GM19372 (cell line): ENCODE data around the gene ZBTB44.
"Not testable (repeated sequence)": the region's sequence is repeated elsewhere in the genome, so short reads cannot be mapped to it uniquely, and the experiment has no call there.

Experiments
- ATAC-seq: cut with Tn5 transposase; IDR thresholded peaks from one replicate; pipeline ENCODE4 v1.9.1; 2021; ENCODE audit warnings: mild to moderate bottlenecking, low read depth, moderate library complexity; ENCODE audit not compliant: unreplicated experiment

ZBTB44 gene

GRCh38 chr11:130313383-130314183 lies 1.1 kb downstream of the ZBTB44 start:
- no peak for ATAC-seq

GRCh38 chr11:130312046-130312445 lies 2.7 kb downstream of the ZBTB44 start:
- ATAC-seq = no peak

- ATAC-seq = no peak
Measured at GRCh38 chr11:130310622-130311021, 4.1 kb downstream of the ZBTB44 start.

GRCh38 chr11:130308886-130309285 lies 5.8 kb downstream of the ZBTB44 start:
- ATAC-seq = no peak

GRCh38 chr11:130308059-130308458 lies 6.7 kb downstream of the ZBTB44 start:
- no peak for ATAC-seq

- no peak for ATAC-seq
Measured at GRCh38 chr11:130304651-130305050, 10.1 kb downstream of the ZBTB44 start.

GRCh38 chr11:130301002-130301401 lies 13.7 kb downstream of the ZBTB44 start:
- ATAC-seq = no peak

GRCh38 chr11:130300567-130300966 lies 14.2 kb downstream of the ZBTB44 start:
- peak; percentile 62 for ATAC-seq

- no peak for ATAC-seq
Measured at GRCh38 chr11:130299978-130300377, 14.7 kb downstream of the ZBTB44 start.

- no peak for ATAC-seq
Measured at GRCh38 chr11:130295657-130296056, 19.1 kb downstream of the ZBTB44 start.

GRCh38 chr11:130282111-130282510 lies 32.6 kb downstream of the ZBTB44 start:
- ATAC-seq = no peak

- not testable (repeated sequence) for ATAC-seq
Measured at GRCh38 chr11:130281341-130281740, 33.4 kb downstream of the ZBTB44 start.

- no peak for ATAC-seq
Measured at GRCh38 chr11:130279989-130280388, 34.7 kb downstream of the ZBTB44 start.

- no peak for ATAC-seq
Measured at GRCh38 chr11:130278745-130279144, 36.0 kb downstream of the ZBTB44 start.

GRCh38 chr11:130278151-130278550 lies 36.6 kb downstream of the ZBTB44 start:
- ATAC-seq = no peak

- no peak for ATAC-seq
Measured at GRCh38 chr11:130272336-130272735, 42.4 kb downstream of the ZBTB44 start.

GRCh38 chr11:130269326-130269943 lies 45.3 kb downstream of the ZBTB44 start:
- peak; percentile 91 for ATAC-seq

- no peak for ATAC-seq
Measured at GRCh38 chr11:130263351-130263750, 51.4 kb downstream of the ZBTB44 start.

GRCh38 chr11:130262424-130262823 lies 52.3 kb downstream of the ZBTB44 start:
- no peak for ATAC-seq

GRCh38 chr11:130261571-130261970 lies 53.1 kb downstream of the ZBTB44 start:
- no peak for ATAC-seq

GRCh38 chr11:130260742-130261141 lies 54.0 kb downstream of the ZBTB44 start:
- ATAC-seq = no peak

- ATAC-seq = no peak
Measured at GRCh38 chr11:130260080-130260627, 54.6 kb downstream of the ZBTB44 start.
